ENCODE results near the gene STK16. TPM values are rescaled to one million over a fixed set of nuclear protein-coding genes. Genes with fewer than 3 reads are reported as not detected.

Gene STK16
- total and polyA plus RNA-seq, 4 experiments from 2014 or later: 15.3 to 21.1 (median 17.3) TPM

GRCh38 chr2:219289195-219289536, 43.9 kb downstream of the STK16 start:
- H3K4me3 ChIP-seq (ENCODE audit: low read length in 2 of 2): no peak overlapping the region
- Mint-ChIP-seq H3K4me3 (no peak overlapping the region), H3K4me1 (peaks cover 0 to 3% (median under 1%) of the 10 kb centered on the region in 4 donors), H3K36me3 (peaks cover 4 to 18% of the 10 kb centered on the region in 2 donors), H3K9me3 (no peaks in the 10 kb centered on the region), H3K27me3 (no peaks in the 10 kb centered on the region), H3K27ac (no peak overlapping the region)
- H3K9me3 ChIP-seq (ENCODE audit: control insufficient read depth in 1 of 2, low read length in 2 of 2): no peaks in the 10 kb centered on the region
- no peak for DNase-seq
- POLR2A ChIA-PET (ENCODE audit: partially characterized antibody): interaction anchor here (8.6 kb wide), 1 partner anchor 10 kb away, joined by 119 read pairs; the partner anchor contains the start of gene DNAJB2
- peaks cover under 1% of the 10 kb centered on the region for H3K4me1 ChIP-seq (ENCODE audit: insufficient read depth, low read length)
- H3K27ac ChIP-seq (ENCODE audit: low read depth, low read length): no peak overlapping the region
- CTCF ChIA-PET (ENCODE audit: partially characterized antibody): interaction anchor here (0.7 to 1.8 kb wide), 2 partner anchors 116 to 130 kb away, joined by 3 to 4 read pairs; no protein-coding TSS in a partner anchor
- H3K27me3 ChIP-seq (ENCODE audit: insufficient read depth, low read length): no peaks in the 10 kb centered on the region
- intact Hi-C loops (cut with micrococcal nuclease): no loop called here
- H3K36me3 ChIP-seq (ENCODE audit: insufficient read depth, low read length): peaks cover 18% of the 10 kb centered on the region

GRCh38 chr2:219289537-219290361, 44.5 kb downstream of the STK16 start:
- POLR2A ChIA-PET (ENCODE audit: partially characterized antibody): interaction anchor here (8.6 kb wide), 1 partner anchor 10 kb away, joined by 119 read pairs; the partner anchor contains the start of gene DNAJB2
- H3K9me3 ChIP-seq (ENCODE audit: control insufficient read depth in 1 of 2, low read length in 2 of 2): no peaks in the 10 kb centered on the region
- H3K4me3 Mint-ChIP-seq: no peak overlapping the region
- DNase-seq: no peak
- peaks cover 4 to 17% of the 10 kb centered on the region in 2 donors for H3K36me3 Mint-ChIP-seq
- no peaks in the 10 kb centered on the region for H3K27me3 ChIP-seq (ENCODE audit: insufficient read depth, low read length)
- intact Hi-C loops (cut with micrococcal nuclease): no loop called here
- no peaks in the 10 kb centered on the region for H3K9me3 Mint-ChIP-seq
- CTCF ChIA-PET (ENCODE audit: partially characterized antibody): interaction anchor here (1.8 to 6.6 kb wide), 2 partner anchors 9 to 130 kb away, joined by 4 to 208 read pairs; partner anchors contain the start of gene DNAJB2
- no peak overlapping the region for H3K27ac Mint-ChIP-seq
- peaks cover 12% of the 10 kb centered on the region for H3K36me3 ChIP-seq (ENCODE audit: insufficient read depth, low read length)
- H3K4me1 Mint-ChIP-seq: peaks cover 0 to 6% (median under 1%) of the 10 kb centered on the region in 4 donors
- no peak overlapping the region for H3K27ac ChIP-seq (ENCODE audit: low read depth, low read length)
- no peaks in the 10 kb centered on the region for H3K27me3 Mint-ChIP-seq
- no peak overlapping the region for H3K4me3 ChIP-seq (ENCODE audit: low read length in 2 of 2)
- H3K4me1 ChIP-seq (ENCODE audit: insufficient read depth, low read length): peaks cover 6% of the 10 kb centered on the region

GRCh38 chr2:219290381-219291171, 45.3 kb downstream of the STK16 start:
- no peak for DNase-seq
- Mint-ChIP-seq H3K27me3 (no peaks in the 10 kb centered on the region), H3K36me3 (peaks cover 0 to 10% of the 10 kb centered on the region in 2 donors), H3K9me3 (no peaks in the 10 kb centered on the region), H3K27ac (no peak overlapping the region), H3K4me3 (no peak overlapping the region), H3K4me1 (peaks cover 3 to 7% (median 5%) of the 10 kb centered on the region in 4 donors)
- ChIA-PET CTCF (ENCODE audit: partially characterized antibody) (interaction anchor here (1.4 to 6.6 kb wide), 7 partner anchors 9 to 137 kb away, joined by 3 to 208 read pairs (median 4); partner anchors contain the start of gene DNAJB2), POLR2A (ENCODE audit: partially characterized antibody) (interaction anchor here (8.6 kb wide), 1 partner anchor 11 kb away, joined by 119 read pairs; the partner anchor contains the start of gene DNAJB2)
- no peaks in the 10 kb centered on the region for H3K27me3 ChIP-seq (ENCODE audit: insufficient read depth, low read length)
- intact Hi-C loops (cut with micrococcal nuclease): no loop called here
- no peaks in the 10 kb centered on the region for H3K9me3 ChIP-seq (ENCODE audit: control insufficient read depth in 1 of 2, low read length in 2 of 2)
- no peak overlapping the region for H3K4me3 ChIP-seq (ENCODE audit: low read length in 2 of 2)
- H3K4me1 ChIP-seq (ENCODE audit: insufficient read depth, low read length): peaks cover 12% of the 10 kb centered on the region
- H3K36me3 ChIP-seq (ENCODE audit: insufficient read depth, low read length): peaks cover 4% of the 10 kb centered on the region
- H3K27ac ChIP-seq (ENCODE audit: low read depth, low read length): no peak overlapping the region

DNA sequence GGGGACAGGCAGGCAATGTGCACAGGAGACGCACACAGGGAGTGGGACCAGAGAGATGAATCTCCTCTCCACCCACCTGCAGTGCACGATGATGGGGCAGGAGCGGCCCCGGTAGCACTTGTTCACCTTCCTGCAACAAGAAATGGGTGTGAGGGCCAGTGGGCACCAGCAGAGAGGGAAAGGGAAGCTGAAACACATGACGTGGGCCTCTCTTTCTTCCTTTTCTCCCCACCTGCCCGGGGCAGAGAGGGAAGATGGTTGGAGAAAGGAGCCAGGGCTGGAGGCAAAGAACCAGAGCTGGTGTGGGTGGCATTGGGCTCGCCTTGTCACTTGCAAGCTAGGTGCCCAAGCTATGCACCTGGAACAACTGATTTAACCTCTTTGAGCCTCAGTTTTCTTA, 46.1 kb downstream of the STK16 start:
- no peak overlapping the region for H3K4me3 ChIP-seq (ENCODE audit: low read length in 2 of 2)
- no peaks in the 10 kb centered on the region for H3K27me3 ChIP-seq (ENCODE audit: insufficient read depth, low read length)
- Mint-ChIP-seq H3K4me3 (no peak overlapping the region), H3K36me3 (peaks cover 0 to 5% of the 10 kb centered on the region in 2 donors), H3K27ac (no peak overlapping the region), H3K9me3 (peaks cover 0 to 1% (median 0%) of the 10 kb centered on the region in 8 donors), H3K4me1 (peaks cover 6 to 10% (median 7%) of the 10 kb centered on the region in 4 donors), H3K27me3 (no peaks in the 10 kb centered on the region)
- no peak for DNase-seq
- ChIA-PET CTCF (ENCODE audit: partially characterized antibody) (interaction anchor here (1.1 to 6.6 kb wide), 7 partner anchors 8 to 137 kb away, joined by 3 to 208 read pairs (median 5); partner anchors contain the start of gene DNAJB2), POLR2A (ENCODE audit: partially characterized antibody) (interaction anchor here (0.9 to 8.6 kb wide), 3 partner anchors 12 to 85 kb away, joined by 5 to 119 read pairs (median 68); partner anchors contain the start of genes DNAJB2, TUBA4A and TUBA4B)
- H3K27ac ChIP-seq (ENCODE audit: low read depth, low read length): no peak overlapping the region
- intact Hi-C loops (cut with micrococcal nuclease): no loop called here
- peaks cover under 1% of the 10 kb centered on the region for H3K36me3 ChIP-seq (ENCODE audit: insufficient read depth, low read length)
- peaks cover 12% of the 10 kb centered on the region for H3K4me1 ChIP-seq (ENCODE audit: insufficient read depth, low read length)
- H3K9me3 ChIP-seq (ENCODE audit: control insufficient read depth in 1 of 2, low read length in 2 of 2): no peaks in the 10 kb centered on the region

DNA sequence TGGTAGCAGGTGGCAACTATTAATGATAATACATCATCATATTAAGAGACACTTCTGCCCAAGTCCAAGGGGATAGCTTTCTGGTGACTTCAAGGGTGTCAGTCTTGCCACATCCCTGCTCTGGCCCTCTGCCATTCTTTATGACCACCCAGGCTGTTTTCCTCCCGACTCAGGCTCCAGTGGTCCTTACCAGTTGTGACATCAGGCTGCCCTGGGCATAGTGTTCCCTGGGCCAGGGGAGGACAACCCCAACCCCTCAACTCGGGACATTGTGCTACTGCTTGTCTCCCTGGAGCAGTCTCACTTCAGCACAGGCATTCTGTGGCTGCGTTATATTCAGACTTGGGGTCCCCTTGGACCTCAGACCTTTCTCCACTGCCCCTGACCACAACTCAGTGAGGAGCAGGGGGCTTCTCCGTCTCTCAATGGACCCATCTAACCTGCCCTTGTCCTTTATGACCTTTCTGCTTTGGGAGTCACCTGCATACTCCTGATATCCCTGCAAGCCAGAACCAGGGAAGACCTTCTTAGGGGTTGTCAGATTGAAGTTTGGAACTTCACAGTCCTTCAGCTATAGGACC, 46.7 kb downstream of the STK16 start:
- ChIA-PET CTCF (ENCODE audit: partially characterized antibody) (interaction anchor here (0.9 to 6.6 kb wide), 9 partner anchors 8 to 140 kb away, joined by 3 to 208 read pairs (median 5); partner anchors contain the start of genes DNAJB2, GLB1L, STK16 and TUBA4A), POLR2A (ENCODE audit: partially characterized antibody) (interaction anchor here (0.9 to 8.6 kb wide), 4 partner anchors 13 to 86 kb away, joined by 5 to 119 read pairs (median 52); partner anchors contain the start of genes DNAJB2, TUBA4A and TUBA4B)
- H3K27me3 Mint-ChIP-seq: no peaks in the 10 kb centered on the region
- DNase-seq: no peak
- H3K9me3 Mint-ChIP-seq: peaks cover 0 to 3% (median 0%) of the 10 kb centered on the region in 8 donors
- H3K4me3 Mint-ChIP-seq: no peak overlapping the region
- Histone ChIP-seq H3K27ac (ENCODE audit: low read depth, low read length) (no peak overlapping the region), H3K4me1 (ENCODE audit: insufficient read depth, low read length) (peaks cover 12% of the 10 kb centered on the region), H3K27me3 (ENCODE audit: insufficient read depth, low read length) (no peaks in the 10 kb centered on the region), H3K4me3 (ENCODE audit: low read length in 2 of 2) (no peak overlapping the region), H3K36me3 (ENCODE audit: insufficient read depth, low read length) (no peaks in the 10 kb centered on the region), H3K9me3 (ENCODE audit: control insufficient read depth in 1 of 2, low read length in 2 of 2) (no peaks in the 10 kb centered on the region)
- intact Hi-C loops (cut with micrococcal nuclease): no loop called here
- peaks cover 0 to 1% of the 10 kb centered on the region in 2 donors for H3K36me3 Mint-ChIP-seq
- peak overlapping the region in 1 of 7 donors; percentile 37 for H3K27ac Mint-ChIP-seq
- peaks cover 6 to 12% (median 7%) of the 10 kb centered on the region in 4 donors for H3K4me1 Mint-ChIP-seq

- peak overlapping the region in 3 of 8 donors; percentile 25 to 34 (median 28) for H3K4me3 Mint-ChIP-seq
- no peaks in the 10 kb centered on the region for H3K36me3 ChIP-seq (ENCODE audit: insufficient read depth, low read length)
- POLR2A ChIA-PET (ENCODE audit: partially characterized antibody): interaction anchor here (4.4 to 8.6 kb wide), 3 partner anchors 13 to 44 kb away, joined by 35 to 119 read pairs (median 68); partner anchors contain the start of genes DNAJB2, TUBA4A and TUBA4B
Measured at GRCh38 chr2:219292616-219293015, 47.3 kb downstream of the STK16 start.

More at GRCh38 chr2:219292616-219293015, 47.3 kb downstream of the STK16 start:
- CTCF ChIA-PET (ENCODE audit: partially characterized antibody): interaction anchor here (0.9 to 6.6 kb wide), 9 partner anchors 10 to 141 kb away, joined by 3 to 208 read pairs (median 6); partner anchors contain the start of genes CNPPD1, DNAJB2, GLB1L and NHEJ1
- H3K27me3 Mint-ChIP-seq: no peaks in the 10 kb centered on the region
- peaks cover 6 to 14% (median 7%) of the 10 kb centered on the region in 4 donors for H3K4me1 Mint-ChIP-seq
- Histone ChIP-seq H3K4me1 (ENCODE audit: insufficient read depth, low read length) (peaks cover 12% of the 10 kb centered on the region), H3K9me3 (ENCODE audit: control insufficient read depth in 1 of 2, low read length in 2 of 2) (no peaks in the 10 kb centered on the region), H3K27ac (ENCODE audit: low read depth, low read length) (no peak overlapping the region), H3K4me3 (ENCODE audit: low read length in 2 of 2) (no peak overlapping the region), H3K27me3 (ENCODE audit: insufficient read depth, low read length) (no peaks in the 10 kb centered on the region)
- peaks cover 0 to 1% of the 10 kb centered on the region in 2 donors for H3K36me3 Mint-ChIP-seq
- intact Hi-C loops (cut with micrococcal nuclease): no loop called here
- peak overlapping the region in 1 of 7 donors; percentile 62 for H3K27ac Mint-ChIP-seq
- DNase-seq: no peak
- H3K9me3 Mint-ChIP-seq: peaks cover 0 to 3% (median 0%) of the 10 kb centered on the region in 8 donors

Measured in CD4-positive, alpha-beta memory T cell (primary cell).